Measurements from ENCODE around the gene MYLK2.

DNA sequence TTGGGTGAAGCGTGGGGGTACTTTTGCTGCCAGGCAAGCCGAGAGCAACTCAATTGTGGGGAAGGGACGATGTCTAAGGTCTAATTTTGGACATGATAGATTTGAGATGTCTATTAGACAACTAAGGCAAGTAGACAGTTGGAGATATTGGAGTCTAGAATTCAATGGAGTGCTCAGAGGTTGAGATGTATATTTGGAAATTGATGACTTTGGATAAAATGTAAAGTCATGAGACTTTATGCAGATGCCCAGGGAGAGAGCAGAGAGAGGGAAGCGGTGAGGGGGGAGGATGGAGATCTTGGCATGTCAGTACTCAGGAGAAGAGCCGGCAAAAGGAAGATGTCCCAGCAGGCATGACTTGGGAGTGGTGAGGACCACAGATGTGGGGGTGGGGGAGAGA, 6.9 kb downstream of the MYLK2 start:
- TF ChIP-seq CEBPB (IDR thresholded peaks at IDR 0.05), result no peak
- no peak for TF ChIP-seq EP300 (IDR thresholded peaks at IDR 0.05; ENCODE audit: borderline replicate concordance)
- no peak for TF ChIP-seq REST (IDR thresholded peaks at IDR 0.05; ENCODE audit: low read depth)
- no peak for TF ChIP-seq MAX (IDR thresholded peaks at IDR 0.05)
- no peak for TF ChIP-seq TAF1 (IDR thresholded peaks at IDR 0.05; ENCODE audit: low read depth)
- no peak for TF ChIP-seq ZBTB7A (IDR thresholded peaks at IDR 0.05; ENCODE audit: low read depth)
- TF ChIP-seq RAD21 (IDR thresholded peaks at IDR 0.05; ENCODE audit: low read depth), result no peak
- no peak for TF ChIP-seq YY1 (IDR thresholded peaks at IDR 0.05; ENCODE audit: low read depth)
- no peak for TF ChIP-seq TEAD4 (IDR thresholded peaks at IDR 0.05)
- TF ChIP-seq NFIC (IDR thresholded peaks at IDR 0.05), result no peak
- no peak for TF ChIP-seq EGR1 (IDR thresholded peaks at IDR 0.05)
- no peak for TF ChIP-seq CREB1 (IDR thresholded peaks at IDR 0.05; ENCODE audit: low read depth)
- TF ChIP-seq, protein P1, sequence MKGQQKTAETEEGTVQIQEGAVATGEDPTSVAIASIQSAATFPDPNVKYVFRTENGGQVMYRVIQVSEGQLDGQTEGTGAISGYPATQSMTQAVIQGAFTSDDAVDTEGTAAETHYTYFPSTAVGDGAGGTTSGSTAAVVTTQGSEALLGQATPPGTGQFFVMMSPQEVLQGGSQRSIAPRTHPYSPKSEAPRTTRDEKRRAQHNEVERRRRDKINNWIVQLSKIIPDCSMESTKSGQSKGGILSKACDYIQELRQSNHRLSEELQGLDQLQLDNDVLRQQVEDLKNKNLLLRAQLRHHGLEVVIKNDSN (IDR thresholded peaks at IDR 0.05), result no peak

Data from Ishikawa (cell line).